Measurements from ENCODE around the gene HIVEP3. TPM values are rescaled to one million over a fixed set of nuclear protein-coding genes. Genes with fewer than 3 reads are reported as not detected.

The HIVEP3 gene
- total RNA-seq, 1 donor from 2014 or later: 2.9 TPM

DNA sequence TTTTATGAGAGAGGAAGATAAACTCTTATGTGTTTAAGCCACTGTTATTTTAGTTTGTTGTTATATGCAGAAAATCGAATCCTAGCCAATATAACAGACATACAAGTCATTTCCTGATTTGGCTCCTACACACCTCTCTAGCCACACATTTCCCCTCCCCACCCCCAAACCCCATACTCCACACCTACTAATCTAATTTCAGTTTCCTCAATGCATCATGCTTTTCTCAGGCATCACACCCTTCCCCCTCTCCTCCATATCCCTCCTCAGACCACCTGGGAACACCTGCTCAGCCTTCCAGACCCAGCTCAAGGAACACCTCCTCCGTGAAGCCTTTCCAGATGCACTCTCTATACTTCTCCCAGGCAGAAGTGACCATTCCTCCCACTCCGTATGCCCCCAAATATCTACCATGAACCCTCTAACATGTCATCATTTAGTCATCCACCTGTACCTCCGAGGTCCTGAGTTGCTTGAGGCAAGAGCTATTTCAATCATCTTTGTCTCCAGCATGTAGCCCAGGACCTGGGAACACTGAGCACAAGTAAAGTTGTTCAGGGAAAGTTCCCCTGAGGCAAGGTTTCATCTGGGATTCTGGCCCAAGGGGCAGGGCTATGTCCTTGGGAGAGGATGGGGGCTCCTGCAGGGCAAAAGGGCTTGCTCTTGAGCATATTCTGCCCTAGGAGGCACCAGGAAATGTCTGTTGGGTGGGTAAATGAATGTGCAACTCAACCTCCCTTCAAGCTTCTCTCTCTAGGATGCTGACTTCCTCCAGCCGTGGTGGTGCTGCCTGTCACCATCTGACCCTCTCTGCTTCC is 126.8 kb downstream of the HIVEP3 start:
- no peak overlapping the region for H3K4me3 ChIP-seq
- no peaks in the 10 kb centered on the region for H3K4me1 ChIP-seq
- intact Hi-C loops (cut with DNase I): no loop called here
- H3K9me3 ChIP-seq: no peaks in the 10 kb centered on the region
- no peaks in the 10 kb centered on the region for H3K27me3 ChIP-seq
- H3K36me3 ChIP-seq: no peaks in the 10 kb centered on the region
- no peak overlapping the region for H3K27ac ChIP-seq
- no peak for DNase-seq (ENCODE audit: extremely low spot score in 2 of 2)
- TF ChIP-seq, protein P1, sequence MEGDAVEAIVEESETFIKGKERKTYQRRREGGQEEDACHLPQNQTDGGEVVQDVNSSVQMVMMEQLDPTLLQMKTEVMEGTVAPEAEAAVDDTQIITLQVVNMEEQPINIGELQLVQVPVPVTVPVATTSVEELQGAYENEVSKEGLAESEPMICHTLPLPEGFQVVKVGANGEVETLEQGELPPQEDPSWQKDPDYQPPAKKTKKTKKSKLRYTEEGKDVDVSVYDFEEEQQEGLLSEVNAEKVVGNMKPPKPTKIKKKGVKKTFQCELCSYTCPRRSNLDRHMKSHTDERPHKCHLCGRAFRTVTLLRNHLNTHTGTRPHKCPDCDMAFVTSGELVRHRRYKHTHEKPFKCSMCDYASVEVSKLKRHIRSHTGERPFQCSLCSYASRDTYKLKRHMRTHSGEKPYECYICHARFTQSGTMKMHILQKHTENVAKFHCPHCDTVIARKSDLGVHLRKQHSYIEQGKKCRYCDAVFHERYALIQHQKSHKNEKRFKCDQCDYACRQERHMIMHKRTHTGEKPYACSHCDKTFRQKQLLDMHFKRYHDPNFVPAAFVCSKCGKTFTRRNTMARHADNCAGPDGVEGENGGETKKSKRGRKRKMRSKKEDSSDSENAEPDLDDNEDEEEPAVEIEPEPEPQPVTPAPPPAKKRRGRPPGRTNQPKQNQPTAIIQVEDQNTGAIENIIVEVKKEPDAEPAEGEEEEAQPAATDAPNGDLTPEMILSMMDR (IDR thresholded peaks at IDR 0.05): no peak
- TF ChIP-seq POLR2AphosphoS5 (IDR thresholded peaks at IDR 0.05; ENCODE audit: insufficient read depth in 1 of 2, low read depth in 1 of 2) (no peak), POLR2A (IDR thresholded peaks at IDR 0.05) (no peak)

DNA sequence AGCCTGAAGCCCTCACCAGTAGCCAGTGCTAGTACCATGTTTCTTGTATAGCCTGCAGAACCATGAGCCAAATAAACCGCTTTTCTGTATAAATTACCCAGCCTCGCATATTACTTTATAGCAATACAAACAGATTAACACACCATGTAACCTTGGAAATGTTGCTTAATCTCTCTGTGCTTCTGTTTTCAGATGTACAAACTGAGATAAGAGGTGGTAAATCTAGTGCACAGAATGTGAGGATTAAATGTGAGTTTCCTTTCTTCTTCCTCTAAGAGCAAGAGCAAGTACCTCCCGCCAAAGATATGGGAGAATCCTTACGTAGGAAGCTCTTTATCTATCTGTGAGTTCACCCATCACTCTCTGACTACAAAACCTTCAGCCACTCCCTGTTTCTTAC is 128.4 kb downstream of the HIVEP3 start:
- Histone ChIP-seq H3K4me3 (no peak overlapping the region), H3K4me1 (no peaks in the 10 kb centered on the region), H3K36me3 (no peaks in the 10 kb centered on the region), H3K9me3 (no peaks in the 10 kb centered on the region), H3K27me3 (no peaks in the 10 kb centered on the region), H3K27ac (no peak overlapping the region)
- no peak for DNase-seq (ENCODE audit: extremely low spot score in 2 of 2)
- TF ChIP-seq, protein P1 (IDR thresholded peaks at IDR 0.05): no peak
- no peak for TF ChIP-seq POLR2AphosphoS5 (IDR thresholded peaks at IDR 0.05; ENCODE audit: insufficient read depth in 1 of 2, low read depth in 1 of 2)
- intact Hi-C loops (cut with DNase I): no loop called here

DNA sequence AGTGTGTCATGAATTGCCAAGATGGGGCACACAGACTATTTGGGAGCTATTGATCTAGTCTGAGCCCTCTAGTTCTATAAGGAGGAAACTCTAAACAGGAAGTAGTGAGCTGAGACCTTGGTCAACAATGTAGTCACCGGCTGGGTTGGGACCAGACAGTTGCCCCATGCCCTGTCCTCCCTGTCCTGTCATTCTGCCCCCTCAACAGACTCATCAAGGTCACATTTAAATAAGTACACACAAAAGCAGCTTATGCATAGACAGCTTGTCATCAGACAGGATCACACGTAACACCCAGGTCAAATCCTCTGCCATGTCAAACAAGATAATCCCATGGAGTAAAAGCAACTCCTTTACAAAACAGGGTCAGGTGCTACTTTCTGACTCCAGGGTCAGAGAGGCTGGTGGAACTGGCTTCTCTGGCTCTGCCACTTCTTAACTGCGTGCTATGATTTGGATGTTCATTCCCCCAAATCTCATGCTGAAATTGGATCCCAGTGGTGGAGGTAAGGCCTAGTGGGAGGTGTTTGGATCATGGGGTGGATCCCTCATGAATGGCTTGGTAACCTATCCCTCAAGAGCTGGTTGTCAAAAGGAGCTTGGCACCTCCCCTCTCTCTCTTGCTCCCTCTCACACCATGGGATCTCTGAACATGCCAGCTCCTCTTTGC is 128.9 kb downstream of the HIVEP3 start:
- no peaks in the 10 kb centered on the region for H3K27me3 ChIP-seq
- H3K27ac ChIP-seq: no peak overlapping the region
- peaks cover 4% of the 10 kb centered on the region for H3K4me1 ChIP-seq
- no peaks in the 10 kb centered on the region for H3K36me3 ChIP-seq
- H3K4me3 ChIP-seq: no peak overlapping the region
- H3K9me3 ChIP-seq: no peaks in the 10 kb centered on the region
- intact Hi-C loops (cut with DNase I): no loop called here
- no peak for DNase-seq (ENCODE audit: extremely low spot score in 2 of 2)
- TF ChIP-seq, protein P1 (IDR thresholded peaks at IDR 0.05): no peak
- no peak for TF ChIP-seq POLR2A (IDR thresholded peaks at IDR 0.05)
- no peak for TF ChIP-seq POLR2AphosphoS5 (IDR thresholded peaks at IDR 0.05; ENCODE audit: insufficient read depth in 1 of 2, low read depth in 1 of 2)

DNA sequence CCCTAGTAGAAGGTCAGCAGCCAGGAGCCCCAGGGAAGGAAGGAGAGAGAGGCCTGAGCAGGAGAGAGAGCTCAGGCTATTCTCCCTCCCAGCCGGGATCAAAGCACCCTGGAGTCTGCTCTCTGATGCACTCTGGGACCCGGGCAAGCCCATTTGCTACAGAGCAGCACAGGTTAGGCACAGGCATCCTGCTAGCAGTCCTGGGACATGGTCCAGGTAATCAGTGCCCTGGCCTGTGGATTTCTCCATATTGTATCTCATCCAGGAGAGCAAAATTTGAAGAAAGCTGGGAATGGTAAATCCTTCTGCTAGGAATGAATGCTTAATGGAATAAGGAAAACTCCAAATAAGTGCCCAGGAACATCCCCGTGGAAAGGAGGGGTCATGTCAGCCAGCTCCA is 130.3 kb downstream of the HIVEP3 start:
- intact Hi-C loops (cut with DNase I): no loop called here

More for the DNA sequence above, 130.3 kb downstream of the HIVEP3 start:
- Histone ChIP-seq H3K4me1 (peaks cover 18% of the 10 kb centered on the region), H3K9me3 (no peaks in the 10 kb centered on the region), H3K4me3 (no peak overlapping the region), H3K36me3 (no peaks in the 10 kb centered on the region), H3K27ac (no peak overlapping the region), H3K27me3 (no peaks in the 10 kb centered on the region)
- TF ChIP-seq POLR2A (IDR thresholded peaks at IDR 0.05): no peak
- TF ChIP-seq, protein P1 (IDR thresholded peaks at IDR 0.05): no peak
- no peak for TF ChIP-seq POLR2AphosphoS5 (IDR thresholded peaks at IDR 0.05; ENCODE audit: insufficient read depth in 1 of 2, low read depth in 1 of 2)
- DNase-seq (ENCODE audit: extremely low spot score in 2 of 2): no peak
